Adrenal gland (tissue), 5 donors: ENCODE results near the gene ZNF273.

Source experiments
- CTCF ChIP-seq, 6 experiments: fragments of 450-650 bp in 4 of 6; fragments of 200-600 bp in 2 of 6; sonication (generic) in 1 of 6; IDR thresholded peaks; 1 replicate in 5 of 6; 2 replicates in 1 of 6; pipeline versions ENCODE4 v1.5.1 to v1.8.0; 2016 to 2021; ENCODE audit warnings: antibody characterized with exemption in 6 of 6, mild to moderate bottlenecking in 2 of 6, moderate library complexity in 1 of 6
- POLR2A ChIP-seq, 2 donors: fragments of 450-650 bp; IDR thresholded peaks; one replicate each; pipeline ENCODE4 v1.6.1; 2017; ENCODE audit warnings: antibody characterized with exemption in 2 of 2, mild to moderate bottlenecking in 2 of 2, moderate library complexity in 1 of 2
- donor health status: DM: no; HTN: no; CAD: no.

- no peak for TF ChIP-seq CTCF (IDR thresholded peaks at IDR 0.05)
- TF ChIP-seq POLR2A (IDR thresholded peaks at IDR 0.05): no peak
These were observed 24.4 kb upstream of the ZNF273 start for GRCh38 chr7:64878684-64879083.
